Trophoblast cell (in vitro differentiated cells and primary cell): ENCODE data around the gene NHLRC4.

Source experiments
- DNase-seq, 2 donors: peaks; one replicate each; pipeline ENCODE4 v3.0.0-alpha.2; 2016
- H2AFZ ChIP-seq: 2 replicates; pipeline ENCODE4 v1.6.1; 2013; ENCODE audit warnings: low read length, moderate library complexity, mild to moderate bottlenecking; ENCODE audit not compliant: insufficient read depth, poor library complexity
- H2AK5ac ChIP-seq: 2 replicates; pipeline ENCODE4 v1.6.1; 2013; ENCODE audit warnings: mild to moderate bottlenecking, low read length
- H2BK120ac ChIP-seq: 2 replicates; pipeline ENCODE4 v1.6.1; 2013; ENCODE audit warnings: low read length, mild to moderate bottlenecking, moderate library complexity; ENCODE audit not compliant: insufficient read depth, poor library complexity
- H2BK12ac ChIP-seq: 2 replicates; pipeline ENCODE4 v1.6.1; 2013; ENCODE audit warnings: mild to moderate bottlenecking, low read length, moderate library complexity
- H2BK5ac ChIP-seq: 2 replicates; pipeline ENCODE4 v1.6.1; 2013; ENCODE audit warnings: low read length, low read depth, moderate library complexity, mild to moderate bottlenecking; ENCODE audit not compliant: poor library complexity
- H3K14ac ChIP-seq: 2 replicates; pipeline ENCODE4 v1.6.1; 2013; ENCODE audit warnings: mild to moderate bottlenecking, low read length
- H3K18ac ChIP-seq: 2 replicates; pipeline ENCODE4 v1.6.1; 2013; ENCODE audit warnings: mild to moderate bottlenecking, low read length
- H3K23ac ChIP-seq: 2 replicates; pipeline ENCODE4 v1.6.1; 2013; ENCODE audit warnings: low read length
- H3K27ac ChIP-seq: 2 replicates; pipeline ENCODE4 v1.5.1; 2013; ENCODE audit warnings: low read depth, mild to moderate bottlenecking, inconsistent platforms, low read length, moderate library complexity
- H3K27me3 ChIP-seq: 2 replicates; pipeline ENCODE4 v1.6.1; 2013; ENCODE audit warnings: inconsistent platforms, mild to moderate bottlenecking, low read length, moderate library complexity; ENCODE audit not compliant: insufficient read depth
- H3K36me3 ChIP-seq, 2 experiments: 1 replicate in 1 of 2; 2 replicates in 1 of 2; pipeline ENCODE4 v1.6.1; 2013; ENCODE audit warnings: low read length in 2 of 2, mild to moderate bottlenecking in 2 of 2, moderate library complexity in 1 of 2; ENCODE audit not compliant: insufficient read depth in 2 of 2, control insufficient read depth in 1 of 2
- H3K4ac ChIP-seq: 2 replicates; pipeline ENCODE4 v1.6.1; 2013; ENCODE audit warnings: low read depth, mild to moderate bottlenecking, low read length, moderate library complexity
- H3K4me1 ChIP-seq, 2 experiments: 1 replicate in 1 of 2; 2 replicates in 1 of 2; pipeline ENCODE4 v1.6.1; 2013; ENCODE audit warnings: low read length in 2 of 2, mild to moderate bottlenecking in 2 of 2, moderate library complexity in 1 of 2; ENCODE audit not compliant: insufficient read depth in 2 of 2, control insufficient read depth in 1 of 2
- H3K4me2 ChIP-seq: 2 replicates; pipeline ENCODE4 v1.6.1; 2013; ENCODE audit warnings: inconsistent platforms, mild to moderate bottlenecking, low read length, moderate library complexity
- H3K4me3 ChIP-seq: 2 replicates; pipeline ENCODE4 v1.5.1; 2013; ENCODE audit warnings: mild to moderate bottlenecking, low read depth, low read length, inconsistent platforms
- H3K79me1 ChIP-seq: one replicate; pipeline ENCODE4 v1.6.1; 2013; ENCODE audit warnings: low read length
- H3K79me2 ChIP-seq: 2 replicates; pipeline ENCODE4 v1.6.1; 2013; ENCODE audit warnings: low read length, mild to moderate bottlenecking; ENCODE audit not compliant: control insufficient read depth, insufficient read depth, poor library complexity
- H3K9ac ChIP-seq: 2 replicates; pipeline ENCODE4 v1.6.1; 2013; ENCODE audit warnings: mild to moderate bottlenecking, low read length
- H3K9me3 ChIP-seq: 2 replicates; pipeline ENCODE4 v1.6.1; 2013; ENCODE audit warnings: low read depth, mild to moderate bottlenecking, control low read depth, inconsistent platforms, low read length; ENCODE audit not compliant: insufficient read depth
- H4K12ac ChIP-seq: 2 replicates; pipeline ENCODE4 v1.6.1; 2013; ENCODE audit warnings: low read depth, mild to moderate bottlenecking, low read length, moderate library complexity
- H4K8ac ChIP-seq: 2 replicates; pipeline ENCODE4 v1.6.1; 2013; ENCODE audit warnings: low read depth, mild to moderate bottlenecking, low read length, moderate library complexity
- H4K91ac ChIP-seq: one replicate; pipeline ENCODE4 v1.6.1; 2013; ENCODE audit warnings: low read depth, mild to moderate bottlenecking, low read length, moderate library complexity
- WGBS: extraction: QIAGEN DNeasy Blood & Tissue Kit; methylation state at CpG from one replicate; pipeline ENCODE4 v1.1.7; 2013; ENCODE audit warnings: missing lambda C conversion rate; ENCODE audit not compliant: insufficient read length, insufficient coverage; ENCODE audit errors: extremely low coverage; 5-methylcytosine and 5-hydroxymethylcytosine counted together

The NHLRC4 gene

GRCh38 chr16:577796-578195, 11.0 kb downstream of the NHLRC4 start:
- WGBS: no CpG with 5 or more reads among the region's 13 CpGs
- H3K9me3 ChIP-seq: peaks cover 13% of the 10 kb centered on the region

GRCh38 chr16:578232-578869, 11.5 kb downstream of the NHLRC4 start:
- H2BK120ac ChIP-seq: no peak overlapping the region
- no peak overlapping the region for H2AK5ac ChIP-seq
- H4K12ac ChIP-seq: no peak overlapping the region
- no peaks in the 10 kb centered on the region for H3K79me2 ChIP-seq
- no peak overlapping the region for H3K4me3 ChIP-seq
- H2BK12ac ChIP-seq: no peak overlapping the region
- H3K4ac ChIP-seq: no peak overlapping the region
- no peak overlapping the region for H3K14ac ChIP-seq
- peak overlapping the region; percentile 25 for H3K4me2 ChIP-seq
- H4K91ac ChIP-seq: no peak overlapping the region
- peaks cover 15% of the 10 kb centered on the region for H3K9me3 ChIP-seq
- H3K4me1 ChIP-seq: no peaks in the 10 kb centered on the region
- no peak overlapping the region for H3K9ac ChIP-seq
- no peak overlapping the region for H3K23ac ChIP-seq
- no peak overlapping the region for H3K18ac ChIP-seq
- WGBS: no CpG with 5 or more reads among the region's 24 CpGs
- H3K27ac ChIP-seq: no peak overlapping the region
- peaks cover 40 to 44% of the 10 kb centered on the region in 2 experiments for H3K36me3 ChIP-seq
- H3K27me3 ChIP-seq: no peaks in the 10 kb centered on the region
- H3K79me1 ChIP-seq: no peaks in the 10 kb centered on the region
- no peak overlapping the region for H2AFZ ChIP-seq
- no peak overlapping the region for H4K8ac ChIP-seq
- DNase-seq: no peak
- no peak overlapping the region for H2BK5ac ChIP-seq

More at GRCh38 chr16:577796-578195, 11.0 kb downstream of the NHLRC4 start:
- Histone ChIP-seq H3K27me3 (no peaks in the 10 kb centered on the region), H3K79me1 (no peaks in the 10 kb centered on the region), H3K4me2 (no peak overlapping the region), H3K4ac (no peak overlapping the region), H3K18ac (no peak overlapping the region), H2BK5ac (no peak overlapping the region), H3K79me2 (no peaks in the 10 kb centered on the region), H3K9ac (no peak overlapping the region), H3K4me1 (no peaks in the 10 kb centered on the region), H2BK12ac (no peak overlapping the region), H4K12ac (no peak overlapping the region), H3K36me3 (peaks cover 37 to 39% of the 10 kb centered on the region in 2 experiments), H3K27ac (no peak overlapping the region), H4K91ac (no peak overlapping the region), H4K8ac (no peak overlapping the region), H3K23ac (no peak overlapping the region), H2AK5ac (no peak overlapping the region), H2BK120ac (no peak overlapping the region), H3K4me3 (no peak overlapping the region), H3K14ac (no peak overlapping the region), H2AFZ (no peak overlapping the region)
- no peak for DNase-seq

- no peak overlapping the region for H3K23ac ChIP-seq
These were observed 12.1 kb downstream of the NHLRC4 start for GRCh38 chr16:578870-579405.

GRCh38 chr16:580141-580945, 13.5 kb downstream of the NHLRC4 start:
- Histone ChIP-seq H2BK120ac (no peak overlapping the region), H3K4me1 (no peaks in the 10 kb centered on the region), H3K79me1 (no peaks in the 10 kb centered on the region), H2AFZ (no peak overlapping the region), H4K12ac (no peak overlapping the region), H3K4me2 (no peak overlapping the region), H3K14ac (no peak overlapping the region), H3K4me3 (no peak overlapping the region), H4K91ac (no peak overlapping the region), H3K27me3 (no peaks in the 10 kb centered on the region), H3K9me3 (peaks cover 15% of the 10 kb centered on the region), H3K27ac (no peak overlapping the region), H3K36me3 (peaks cover 22 to 26% of the 10 kb centered on the region in 2 experiments), H2BK12ac (no peak overlapping the region), H3K9ac (no peak overlapping the region), H3K23ac (no peak overlapping the region), H2AK5ac (no peak overlapping the region), H2BK5ac (no peak overlapping the region), H3K18ac (no peak overlapping the region), H4K8ac (no peak overlapping the region), H3K79me2 (no peaks in the 10 kb centered on the region), H3K4ac (no peak overlapping the region)
- DNase-seq: no peak
- no CpG with 5 or more reads among the region's 27 CpGs for WGBS

More at GRCh38 chr16:578870-579405, 12.1 kb downstream of the NHLRC4 start:
- Histone ChIP-seq H2AFZ (no peak overlapping the region), H4K8ac (no peak overlapping the region), H2AK5ac (no peak overlapping the region), H3K79me1 (no peaks in the 10 kb centered on the region), H3K4ac (no peak overlapping the region), H4K91ac (no peak overlapping the region), H3K27me3 (no peaks in the 10 kb centered on the region), H3K27ac (no peak overlapping the region), H3K9me3 (peaks cover 15% of the 10 kb centered on the region), H3K79me2 (no peaks in the 10 kb centered on the region), H3K4me3 (no peak overlapping the region), H2BK120ac (no peak overlapping the region), H3K18ac (no peak overlapping the region), H3K36me3 (peaks cover 36 to 40% of the 10 kb centered on the region in 2 experiments), H3K14ac (no peak overlapping the region), H4K12ac (no peak overlapping the region), H3K9ac (no peak overlapping the region), H3K4me1 (no peaks in the 10 kb centered on the region), H3K4me2 (peak overlapping the region; percentile 70), H2BK5ac (no peak overlapping the region), H2BK12ac (no peak overlapping the region)
- peak; percentile 80 to 89 for DNase-seq
- no CpG with 5 or more reads among the region's 34 CpGs for WGBS
